ENCODE results near the gene THRAP3. TPM values are rescaled to one million over a fixed set of nuclear protein-coding genes. Genes with fewer than 3 reads are reported as not detected.

The THRAP3 gene
- total and polyA plus RNA-seq, 2 of the 8 experiments (the other 6 are each of a cell fraction or from before 2014, with no cell fraction given), result 40.2 to 183 TPM

GRCh38 chr1:36287595-36287994, 63.4 kb downstream of the THRAP3 start:
- peaks cover 33 to 78% (median 64%) of the 10 kb centered on the region in 4 experiments for H3K36me3 ChIP-seq (ENCODE audit: control insufficient read depth in 2 of 4, insufficient read depth in 4 of 4, low read length in 3 of 4)
- no peak overlapping the region for H2BK20ac ChIP-seq (ENCODE audit: low read length)
- H3K4me1 ChIP-seq (replicated peaks in 1 of 4; ENCODE audit: control insufficient read depth in 3 of 4, insufficient read depth in 4 of 4, low read length in 3 of 4), result no peaks in the 10 kb centered on the region
- H3K9me3 ChIP-seq (ENCODE audit: insufficient read depth in 2 of 2, low read depth in 1 of 2, low read length in 1 of 2), result no peaks in the 10 kb centered on the region
- no peak overlapping the region for H3K4me2 ChIP-seq (ENCODE audit: insufficient read depth in 1 of 2, low read depth in 2 of 2, low read length in 2 of 2)
- no peak overlapping the region for H3K27ac ChIP-seq (ENCODE audit: low read depth, low read length)
- no peak overlapping the region for H3K9ac ChIP-seq (replicated peaks in 1 of 4; ENCODE audit: extremely low read depth in 1 of 4, low read depth in 3 of 4, low read length in 3 of 4)
- ChIA-PET POLR2A (ENCODE audit: partially characterized antibody) (interaction anchor here (0.6 kb wide), 1 partner anchor 30 kb away, joined by 4 read pairs; no protein-coding TSS in a partner anchor), CTCF (ENCODE audit: partially characterized antibody) (interaction anchor here (0.9 to 3.8 kb wide), 6 partner anchors 11 to 188 kb away, joined by 3 to 68 read pairs (median 8); partner anchors contain the start of gene TRAPPC3)
- no peak overlapping the region for H3K18ac ChIP-seq (ENCODE audit: extremely low read depth, low read length)
- H4K20me1 ChIP-seq (replicated peaks in 1 of 2; ENCODE audit: control insufficient read depth in 1 of 2, insufficient read depth in 2 of 2, low read length in 2 of 2), result peaks cover 4 to 9% of the 10 kb centered on the region in 2 experiments
- no peak overlapping the region for H2BK120ac ChIP-seq (replicated peaks; ENCODE audit: low read depth, low read length)
- no peaks in the 10 kb centered on the region for H3K23me2 ChIP-seq (ENCODE audit: low read depth, low read length)
- H3K27me3 ChIP-seq (replicated peaks in 1 of 4; ENCODE audit: control insufficient read depth in 3 of 4, extremely low read depth in 1 of 4, insufficient read depth in 3 of 4, low read length in 3 of 4), result no peaks in the 10 kb centered on the region
- 92% methylated on average over 5 of the region's 5 CpGs; no CpG with 5 or more reads in 1 of the 2 experiments for WGBS, 2 experiments (ENCODE audit: extremely low coverage in 1 of 2, insufficient coverage in 1 of 2, insufficient read length in 1 of 2, insufficient replicate concordance in 2 of 2, low coverage in 1 of 2, low lambda C conversion rate in 2 of 2, missing lambda C conversion rate in 1 of 2)
- H3K79me1 ChIP-seq (ENCODE audit: low read depth, low read length), result no peaks in the 10 kb centered on the region; the same call in 1 of the 2 replicates
- no peak overlapping the region for H2BK5ac ChIP-seq (ENCODE audit: low read depth, low read length)
- no peak overlapping the region for H4K5ac ChIP-seq (ENCODE audit: insufficient read length, low read depth, low read length)
- H3K79me2 ChIP-seq (ENCODE audit: control insufficient read depth in 1 of 2, insufficient read depth in 2 of 2, low read length in 2 of 2), result peaks cover 0 to 19% of the 10 kb centered on the region in 2 experiments; a peak in 1 of 4 replicates
- no peak overlapping the region for H4K8ac ChIP-seq (ENCODE audit: extremely low read depth, insufficient read depth, low read length)
- no peak overlapping the region for H4K91ac ChIP-seq (replicated peaks; ENCODE audit: insufficient read length, low read length)
- no peak overlapping the region for H2BK15ac ChIP-seq (ENCODE audit: low read length)
- no peak overlapping the region for H2BK12ac ChIP-seq (ENCODE audit: low read depth, low read length)
- FAIRE-seq (no peak), DNase-seq (ENCODE audit: low read depth in 1 of 2, low spot score in 2 of 2) (no peak)
- H3K4ac ChIP-seq (replicated peaks; ENCODE audit: insufficient read length, low read depth, low read length), result no peak overlapping the region
- no peak overlapping the region for H3K4me3 ChIP-seq (ENCODE audit: extremely low read depth in 1 of 4, insufficient read depth in 2 of 4, low read depth in 3 of 4, low read length in 4 of 4)
- no peak overlapping the region for H2AFZ ChIP-seq (ENCODE audit: low read length)
- no peak overlapping the region for H3K23ac ChIP-seq (ENCODE audit: insufficient read length)
- no peak overlapping the region for H2AK5ac ChIP-seq (ENCODE audit: low read depth, low read length)
- no peak overlapping the region for H3K56ac ChIP-seq (replicated peaks; ENCODE audit: insufficient read length, low read depth, low read length)
- no peak overlapping the region for H3K14ac ChIP-seq (ENCODE audit: insufficient read length)
- TF ChIP-seq SUZ12 (IDR thresholded peaks at IDR 0.05; ENCODE audit: low read length) (no peak), NANOG (IDR thresholded peaks at IDR 0.05; ENCODE audit: insufficient read depth, low read depth, low read length, poor library complexity, severe bottlenecking) (no peak), ASH2L (IDR thresholded peaks at IDR 0.05; ENCODE audit: low read length) (no peak)

Measured in H1 (cell line).